ENCODE results near the gene GCGR.

Gene GCGR

DNA sequence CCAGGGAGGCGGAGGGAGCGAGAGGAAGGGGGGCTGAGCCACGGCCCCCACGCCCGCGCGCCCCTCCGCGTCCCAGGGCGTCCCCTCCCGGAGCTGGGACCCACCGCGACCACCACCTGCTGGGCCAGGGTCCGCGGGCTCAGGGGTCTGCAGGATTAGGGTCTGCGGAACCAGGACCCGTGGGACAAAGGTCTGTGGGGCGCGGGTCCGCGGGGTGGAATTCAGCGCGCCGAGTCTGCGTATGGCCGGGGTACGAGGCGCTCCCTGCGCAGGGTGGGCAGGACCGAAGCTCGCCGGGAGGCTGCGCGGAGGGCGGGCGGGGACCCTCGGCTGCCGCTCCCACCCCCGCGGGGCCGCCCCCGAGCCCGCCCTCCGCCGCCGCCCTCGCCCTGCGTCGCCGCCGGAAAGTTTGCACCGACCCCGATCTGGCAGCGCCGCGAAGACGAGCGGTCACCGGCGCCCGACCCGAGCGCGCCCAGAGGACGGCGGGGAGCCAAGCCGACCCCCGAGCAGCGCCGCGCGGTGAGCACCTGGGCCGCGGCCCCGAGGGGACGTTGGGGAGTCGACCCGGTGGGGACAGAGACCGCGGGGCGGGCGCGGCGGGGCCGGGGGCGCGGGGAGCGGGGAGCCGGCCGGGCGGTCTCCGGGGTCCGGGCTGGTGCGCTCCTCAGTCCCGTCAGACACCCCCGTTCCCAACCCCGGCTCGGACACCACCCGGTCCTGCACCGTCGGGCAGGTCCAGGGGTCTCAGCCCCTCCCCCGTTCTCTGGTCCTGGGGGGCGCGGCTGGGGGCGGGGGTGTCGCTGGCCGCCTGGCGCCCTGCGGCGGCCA lies at the start of gene GCGR:
Gene GCGR, plus strand, starts transcription at position 423 of the 831 bp plus-strand sequence. CDS start 4,869 bp downstream, outside the sequence.
- no peak within 1 kb of the TSS for H3K4me3 ChIP-seq (ENCODE audit: low read depth, low read length)
- TF ChIP-seq CTCF (IDR thresholded peaks at IDR 0.05; ENCODE audit: borderline replicate concordance, insufficient read depth, low read depth, low read length), result no peak

GRCh38 chr17:81792675-81793615 lies 11.0 kb upstream of the GCGR start:
- H3K4me3 ChIP-seq (ENCODE audit: low read depth, low read length), result no peak overlapping the region
- no peak for TF ChIP-seq CTCF (IDR thresholded peaks at IDR 0.05; ENCODE audit: borderline replicate concordance, insufficient read depth, low read depth, low read length)

GRCh38 chr17:81794074-81794476 lies 9.9 kb upstream of the GCGR start:
- no peak overlapping the region for H3K4me3 ChIP-seq (ENCODE audit: low read depth, low read length)
- no peak for TF ChIP-seq CTCF (IDR thresholded peaks at IDR 0.05; ENCODE audit: borderline replicate concordance, insufficient read depth, low read depth, low read length)

DNA sequence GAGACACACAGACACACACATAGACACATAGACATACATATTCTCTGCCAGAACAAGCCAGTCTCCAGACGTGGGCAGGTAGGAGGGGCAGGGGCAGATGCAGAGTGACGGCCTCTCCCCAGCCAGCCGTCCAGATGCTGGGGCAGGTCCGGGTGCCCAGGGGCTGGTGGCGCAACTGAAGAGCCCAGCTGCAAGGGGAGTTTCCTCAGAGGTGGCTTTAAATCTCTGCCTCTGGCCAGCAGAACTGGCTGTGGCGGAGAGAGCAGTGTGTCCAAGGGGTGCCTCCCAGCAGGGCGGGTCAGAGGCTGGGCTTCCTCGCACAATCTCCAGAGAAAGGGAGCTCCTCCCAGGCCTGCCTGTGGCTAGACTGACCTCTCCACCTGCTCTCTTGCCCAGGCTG lies 9.4 kb upstream of the GCGR start:
- TF ChIP-seq CTCF (IDR thresholded peaks at IDR 0.05; ENCODE audit: borderline replicate concordance, insufficient read depth, low read depth, low read length), result no peak
- no peak overlapping the region for H3K4me3 ChIP-seq (ENCODE audit: low read depth, low read length)

- no peak overlapping the region for H3K4me3 ChIP-seq (ENCODE audit: low read depth, low read length)
- no peak for TF ChIP-seq CTCF (IDR thresholded peaks at IDR 0.05; ENCODE audit: borderline replicate concordance, insufficient read depth, low read depth, low read length)
Observed at GRCh38 chr17:81801327-81801726, 2.6 kb upstream of the GCGR start.

DNA sequence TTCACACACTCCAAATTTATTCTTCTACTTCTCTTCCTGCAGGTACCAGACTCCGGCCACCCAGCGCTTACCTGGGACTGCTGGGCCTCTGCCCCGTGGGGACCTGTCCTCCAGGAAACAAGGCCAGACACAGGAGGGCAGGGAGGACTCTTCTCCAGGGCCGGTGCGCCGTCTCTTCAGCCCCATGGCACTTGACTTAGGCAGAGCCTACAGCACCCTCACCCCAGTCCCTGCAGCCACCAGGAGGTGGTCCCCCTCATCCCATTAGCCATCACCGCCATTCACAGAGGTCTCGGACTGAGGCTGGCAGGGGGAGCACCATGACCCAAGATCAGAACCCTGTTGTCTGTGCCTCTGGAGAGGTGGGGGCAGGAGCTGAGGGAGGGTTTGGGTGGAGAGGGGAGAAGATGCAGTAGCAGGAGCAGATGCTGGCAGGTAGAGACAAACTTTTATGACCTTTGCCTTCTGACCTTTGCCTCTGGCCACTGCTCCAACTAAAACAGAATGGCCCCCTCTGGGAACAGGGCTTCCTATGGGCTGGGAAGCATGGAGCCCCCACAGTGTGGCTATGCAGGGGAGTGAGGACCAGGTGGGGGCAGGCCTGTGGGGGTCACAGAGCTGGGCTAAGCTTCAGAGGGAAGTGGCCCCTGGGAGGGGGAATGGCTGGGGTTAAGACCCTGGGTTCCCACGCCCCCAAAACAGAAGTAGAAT lies 1.7 kb upstream of the GCGR start:
- no peak overlapping the region for H3K4me3 ChIP-seq (ENCODE audit: low read depth, low read length)
- TF ChIP-seq CTCF (IDR thresholded peaks at IDR 0.05; ENCODE audit: borderline replicate concordance, insufficient read depth, low read depth, low read length), result no peak
